NCI-H146 treated with DMSO at 0.1 percent for 48 hours (cell line): Measurements from ENCODE around the gene MYO5B.

Experiments
- DNase-seq: peaks from one replicate; lab custom pipeline; 2025; ENCODE audit not compliant: unreplicated experiment; lab: John Stamatoyannopoulos, UW

MYO5B gene

GRCh38 chr18:50154420-50154819 is 40.5 kb downstream of the MYO5B start:
- no peak for DNase-seq

GRCh38 chr18:50152900-50153299 is 42.0 kb downstream of the MYO5B start:
- no peak for DNase-seq

DNA sequence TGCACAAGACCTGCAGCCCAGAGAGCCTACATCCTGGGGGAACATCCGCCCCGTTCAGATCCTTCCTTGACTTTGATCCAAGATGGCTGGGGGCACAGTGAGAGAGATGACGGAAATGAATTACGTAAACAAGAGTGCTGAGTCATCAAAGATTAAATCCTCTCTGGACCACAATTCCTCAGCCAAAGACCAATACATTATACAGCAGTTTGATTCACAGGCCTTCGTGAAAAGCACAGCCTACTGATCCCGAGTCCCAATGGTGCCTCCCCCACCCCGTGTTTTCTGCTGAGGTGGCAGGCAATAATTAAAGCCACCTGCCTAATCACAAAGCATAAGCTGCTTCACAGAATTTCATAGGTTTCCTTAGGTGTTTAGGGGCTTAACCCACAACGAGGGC is 43.0 kb downstream of the MYO5B start:
- no peak for DNase-seq

GRCh38 chr18:50144540-50144939 is 50.4 kb downstream of the MYO5B start:
- no peak for DNase-seq

DNA sequence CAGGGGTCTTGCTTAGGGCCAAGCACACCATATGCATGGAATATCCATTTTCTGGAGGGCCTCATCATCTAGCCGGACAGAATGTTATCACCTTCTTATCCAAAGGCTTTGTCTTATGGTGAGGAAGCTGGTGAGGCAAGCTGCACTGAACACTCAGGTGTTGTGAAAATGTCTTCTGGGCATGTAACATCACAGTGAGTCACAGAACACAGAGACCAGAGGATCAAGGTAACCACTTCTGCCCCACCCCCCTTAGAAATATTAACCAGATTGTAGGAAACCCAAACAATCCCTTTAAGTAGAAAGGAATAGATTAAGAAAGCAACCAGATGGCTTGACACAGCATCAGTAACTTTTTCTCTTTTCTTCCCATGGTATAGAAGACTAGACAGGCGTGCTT is 51.1 kb downstream of the MYO5B start:
- DNase-seq = no peak

DNA sequence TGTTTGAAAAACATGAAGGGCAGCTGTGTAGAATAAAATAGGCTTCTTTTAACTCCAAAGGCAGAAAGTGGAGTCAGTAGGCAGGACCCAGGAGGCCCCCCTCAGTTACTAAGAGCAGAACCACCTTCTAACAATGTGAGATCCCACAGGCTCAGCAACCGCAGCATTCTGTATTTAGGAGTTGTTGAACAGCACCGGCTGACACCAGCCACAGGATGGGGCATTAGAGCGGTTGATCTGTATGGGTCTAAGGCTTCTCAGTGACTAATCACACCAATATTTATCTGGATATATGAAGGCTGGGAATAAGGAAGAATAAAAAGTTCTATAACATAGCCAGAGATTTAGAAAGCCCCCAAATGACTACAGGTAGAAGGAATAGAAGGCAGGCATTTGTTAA is 51.7 kb downstream of the MYO5B start:
- DNase-seq = no peak

DNA sequence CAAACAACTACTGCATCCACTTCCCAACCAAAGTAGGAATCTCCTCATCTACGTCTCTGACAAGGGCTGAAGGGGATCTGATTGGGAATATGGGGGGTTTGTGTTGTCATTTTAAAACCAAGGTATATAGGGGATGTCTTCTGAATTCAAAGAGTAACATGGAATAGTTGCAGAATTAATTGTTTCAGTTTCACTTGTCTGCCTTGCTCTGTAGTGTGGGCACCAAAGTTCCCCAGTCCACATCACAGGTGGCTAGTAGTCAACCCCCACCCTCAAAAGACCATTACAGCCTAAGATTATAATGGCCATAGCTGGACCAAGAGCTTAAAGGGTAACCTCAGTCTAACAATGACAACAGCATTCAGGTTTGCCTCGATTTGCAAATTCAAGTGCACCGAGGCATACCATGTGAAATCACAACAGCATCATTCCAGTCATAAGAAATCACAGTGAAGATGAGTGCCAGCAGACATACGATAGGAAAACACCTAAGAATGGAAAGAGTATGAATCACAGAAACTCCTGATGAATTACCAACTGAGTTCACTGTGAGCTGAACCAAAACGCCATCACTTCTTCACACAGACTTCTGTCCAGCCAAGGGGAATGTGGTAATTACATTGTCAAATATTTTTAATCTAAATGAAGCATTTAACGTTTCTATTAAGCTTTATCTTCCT is 52.4 kb downstream of the MYO5B start:
- DNase-seq = no peak

DNA sequence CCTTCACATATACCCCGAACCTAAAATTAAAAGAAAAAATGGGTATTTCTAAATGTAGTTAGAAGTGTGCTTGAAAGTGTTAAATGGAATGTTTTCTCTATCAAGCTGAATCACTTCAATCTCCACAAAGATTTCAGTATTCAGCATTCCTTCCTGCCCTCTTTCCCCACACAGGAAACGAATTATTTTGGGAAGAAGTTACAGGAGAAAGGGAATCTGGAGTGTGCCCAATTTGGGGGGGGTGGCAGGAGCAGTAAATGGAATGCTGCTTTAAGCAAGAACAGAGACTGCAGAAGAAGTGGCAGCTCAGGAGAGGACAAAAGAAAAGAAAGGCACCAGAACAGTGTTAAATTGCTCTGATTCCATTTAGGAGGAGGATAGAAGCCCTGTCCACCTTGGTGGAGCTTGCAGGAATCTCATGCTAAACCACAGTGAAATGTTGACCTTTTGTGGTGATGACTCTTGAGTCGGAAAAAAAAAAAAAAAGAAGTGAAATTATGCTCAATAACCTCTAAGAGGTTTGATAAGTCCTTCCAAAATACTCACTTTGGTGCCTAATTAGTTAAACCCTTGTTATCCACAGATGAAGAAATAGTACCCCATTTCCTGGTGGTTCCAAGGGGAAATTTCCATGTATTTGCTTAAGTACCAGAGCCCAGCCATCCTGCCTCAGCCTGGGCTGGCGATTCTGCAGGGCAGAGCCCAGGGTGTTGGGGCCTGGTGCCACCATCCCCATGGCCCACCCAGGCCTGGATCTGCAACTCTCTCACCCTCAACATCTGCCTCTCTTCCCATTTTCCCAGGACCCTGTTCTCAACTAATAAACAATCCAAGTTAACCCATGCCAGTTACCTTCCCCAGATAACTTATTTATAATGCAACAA is 56.5 kb downstream of the MYO5B start:
- DNase-seq = no peak

GRCh38 chr18:50135903-50136302 is 59.0 kb downstream of the MYO5B start:
- DNase-seq = no peak

GRCh38 chr18:50133526-50133925 is 61.4 kb downstream of the MYO5B start:
- no peak for DNase-seq

DNA sequence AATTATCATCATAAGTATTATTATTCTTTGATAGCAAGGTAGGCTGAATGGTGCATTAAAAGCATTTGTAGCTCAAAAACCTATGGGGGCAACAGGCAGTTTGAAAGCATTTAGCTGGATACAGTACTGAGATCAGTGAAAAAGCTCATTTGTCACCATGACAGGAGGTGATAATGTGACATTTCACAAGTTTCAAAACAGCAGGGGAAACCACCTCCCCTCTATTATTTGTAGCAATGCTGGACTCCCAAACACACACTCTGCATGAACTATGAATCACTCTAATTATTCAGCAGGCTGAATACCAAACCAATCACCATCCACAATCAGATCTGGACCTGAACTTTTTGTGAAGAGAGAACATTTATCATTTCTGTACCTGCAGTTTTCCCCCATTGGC is 63.4 kb downstream of the MYO5B start:
- DNase-seq = no peak

DNA sequence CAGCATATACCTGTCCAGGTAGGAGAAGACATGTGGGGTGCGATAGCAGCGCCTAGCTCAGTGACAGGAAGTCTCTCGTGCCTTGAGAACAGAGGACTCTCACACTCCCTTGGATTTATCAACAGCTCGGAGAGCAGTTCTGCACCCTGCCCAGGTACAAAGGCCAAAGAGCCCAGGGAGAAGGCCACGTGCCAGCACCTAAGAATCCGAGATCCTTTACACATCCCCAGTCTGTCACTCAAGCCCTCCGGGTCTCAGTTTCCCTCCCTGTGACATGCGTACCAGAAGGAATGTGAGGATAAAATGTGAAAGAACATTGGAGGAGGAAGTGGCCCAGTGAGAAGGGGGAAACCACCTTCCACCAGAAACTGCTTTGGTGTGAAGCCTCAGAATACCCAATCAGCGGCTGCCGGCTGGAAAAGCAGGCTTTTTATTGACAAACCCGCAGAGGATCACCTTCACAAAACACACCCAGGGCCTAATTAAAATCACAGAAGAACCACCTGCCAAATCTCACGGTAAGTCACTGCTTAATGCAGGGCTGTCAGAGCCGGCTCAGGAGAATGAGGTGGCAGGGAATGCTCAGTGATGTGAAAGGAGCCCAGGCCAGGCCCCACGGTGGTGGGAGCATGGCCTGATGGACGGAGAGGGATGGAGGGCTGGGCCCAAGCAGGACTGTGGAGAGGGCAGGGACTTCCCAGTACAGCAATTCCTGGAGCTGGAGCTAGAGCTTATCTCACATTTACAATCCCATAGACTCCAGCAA is 66.3 kb downstream of the MYO5B start:
- DNase-seq = no peak

GRCh38 chr18:50127516-50128210 is 67.3 kb downstream of the MYO5B start:
- DNase-seq = no peak

GRCh38 chr18:50126471-50126870 is 68.5 kb downstream of the MYO5B start:
- DNase-seq = no peak

- no peak for DNase-seq
Measured at GRCh38 chr18:50125456-50125855, 69.5 kb downstream of the MYO5B start.

- no peak for DNase-seq
Measured at GRCh38 chr18:50119296-50119695, 75.7 kb downstream of the MYO5B start.

DNA sequence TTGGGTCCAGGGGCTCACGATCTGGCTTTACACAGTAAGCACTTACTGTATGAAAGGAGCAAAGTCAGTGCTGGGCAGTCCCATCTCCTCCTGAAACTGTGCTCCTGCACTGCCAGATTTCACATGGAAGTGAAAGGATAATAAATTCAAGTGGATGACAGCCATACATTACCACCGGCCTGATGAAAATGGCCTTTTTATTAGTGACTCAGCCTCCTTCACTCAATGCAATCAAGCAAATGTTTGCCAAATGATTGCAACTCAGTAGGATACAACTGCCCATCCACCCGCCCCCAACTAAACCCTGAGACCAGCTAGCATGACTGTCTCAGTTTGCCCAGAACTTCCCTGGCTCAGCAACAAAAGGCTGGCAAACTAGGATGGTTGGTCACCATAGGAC is 77.1 kb downstream of the MYO5B start:
- DNase-seq = no peak

DNA sequence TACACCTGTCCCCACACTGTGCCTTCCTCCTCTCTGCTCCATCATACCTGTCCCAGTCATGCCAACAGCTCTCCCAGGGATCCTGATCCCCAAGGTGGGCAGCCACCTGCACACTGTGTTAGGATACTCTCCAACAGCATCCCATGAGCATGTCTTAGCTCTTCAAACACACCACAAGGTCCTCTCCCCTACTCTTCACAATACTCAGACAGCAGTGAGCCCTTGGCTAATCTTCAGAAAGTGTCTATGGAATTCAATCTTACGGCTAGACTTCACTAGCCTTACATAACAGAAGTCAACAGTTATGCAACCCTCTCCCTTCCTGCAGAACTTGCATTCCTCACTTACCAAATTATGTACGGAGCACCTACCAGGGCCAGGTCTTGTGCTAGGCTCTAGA is 79.9 kb downstream of the MYO5B start:
- no peak for DNase-seq

- no peak for DNase-seq
Measured at GRCh38 chr18:50114448-50114847, 80.5 kb downstream of the MYO5B start.

DNA sequence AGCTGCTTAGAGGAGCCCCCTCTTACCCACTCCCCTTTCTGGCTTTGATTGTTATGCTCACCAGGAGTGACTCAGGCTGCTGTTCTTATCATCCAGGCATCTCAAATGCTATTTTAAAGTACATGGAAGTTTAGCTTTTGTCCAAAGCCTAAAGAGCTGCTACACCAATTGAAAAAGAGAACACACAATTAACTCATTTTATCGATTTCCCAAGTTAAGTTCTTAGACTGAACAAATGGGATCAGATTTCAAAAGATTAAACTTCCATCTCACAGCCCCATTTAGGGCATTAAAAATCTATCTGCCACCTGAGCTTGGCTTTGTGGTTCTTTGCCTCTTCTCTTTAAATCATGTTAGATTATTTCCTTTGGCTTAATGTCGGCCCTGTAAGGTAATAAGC is 81.2 kb downstream of the MYO5B start:
- DNase-seq = no peak

DNA sequence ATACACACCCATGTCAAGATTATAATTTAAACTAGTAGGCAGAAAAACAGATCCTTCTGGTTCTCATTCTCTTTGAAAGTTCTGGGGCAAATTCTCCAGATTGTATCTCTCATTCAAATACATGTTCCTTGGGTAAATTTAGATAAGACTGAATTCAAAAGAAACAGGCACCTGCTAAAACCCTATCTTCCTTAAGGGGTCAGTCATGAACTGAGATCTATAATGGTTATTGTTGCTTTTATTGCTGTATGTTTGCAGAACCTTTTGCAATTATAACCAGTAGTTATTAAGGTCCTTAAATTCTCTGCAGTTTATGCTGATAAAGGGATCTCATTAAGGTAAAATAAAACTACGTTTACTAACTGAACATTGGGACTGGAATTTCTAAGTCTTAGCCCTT is 83.5 kb downstream of the MYO5B start:
- DNase-seq = no peak
